IMR-90 (cell line): ENCODE results near the gene COL12A1. TPM values are rescaled to one million over a fixed set of nuclear protein-coding genes. Genes with fewer than 3 reads are reported as not detected.

Experiments used
- ATAC-seq: fragments of 200-7000 bp; cut with Tn5 transposase; 2 replicates; pipeline ENCODE4 v1.9.1; 2020; ENCODE audit warnings: low read depth, mild to moderate bottlenecking, moderate library complexity
- BruUV-seq: library from RNA; stranded (reverse); fragments of 400-500 nt; replicated peaks from 2 replicates; lab custom pipeline; 2021; lab: Mats Ljungman, UMichigan
- CTCF ChIA-PET: fragments of 300-600 bp; formaldehyde crosslinking; extraction: SDS; loops from one replicate; lab custom pipeline; 2021; ENCODE audit warnings: antibody characterized with exemption; lab: Yijun Ruan, JAX
- POLR2A ChIA-PET: fragments of 300-600 bp; sonication (Branson Sonifier 250); formaldehyde crosslinking; loops from one replicate; lab custom pipeline; 2022; ENCODE audit warnings: antibody characterized with exemption; ENCODE audit not compliant: unreplicated experiment; lab: Charles Lee
- DNase-seq: peaks from one replicate; pipeline ENCODE4 v3.0.0; 2013
- H2AFZ ChIP-seq: replicated peaks from 2 replicates; pipeline ENCODE3; 2013; ENCODE audit warnings: low read length, mild to moderate bottlenecking; ENCODE audit not compliant: poor library complexity
- H2AK5ac ChIP-seq: 2 replicates; pipeline ENCODE4 v1.6.1; 2013; ENCODE audit warnings: low read depth, low read length, inconsistent platforms
- H2AK9ac ChIP-seq: replicated peaks from 2 replicates; pipeline ENCODE3; 2013; ENCODE audit warnings: mild to moderate bottlenecking, low read depth, low read length, moderate library complexity; ENCODE audit not compliant: poor library complexity
- H2BK120ac ChIP-seq: 2 replicates; pipeline ENCODE4 v1.6.1; 2013; ENCODE audit warnings: low read depth, low read length, inconsistent platforms
- H2BK15ac ChIP-seq: 3 replicates; pipeline ENCODE4 v1.6.1; 2013; ENCODE audit warnings: low read depth, low read length, inconsistent platforms
- H2BK20ac ChIP-seq: 2 replicates; pipeline ENCODE4 v1.6.1; 2013; ENCODE audit warnings: low read depth, mild to moderate bottlenecking, inconsistent platforms, low read length, moderate library complexity
- H2BK5ac ChIP-seq: 2 replicates; pipeline ENCODE4 v1.6.1; 2013; ENCODE audit warnings: mild to moderate bottlenecking, low read depth, low read length, inconsistent platforms; ENCODE audit not compliant: poor library complexity, severe bottlenecking
- H3K14ac ChIP-seq: replicated peaks from 2 replicates; pipeline ENCODE4 v1.6.1; 2013; ENCODE audit warnings: low read depth, low read length, inconsistent platforms
- H3K18ac ChIP-seq: 2 replicates; pipeline ENCODE4 v1.6.1; 2013; ENCODE audit warnings: low read depth, low read length, control low read depth
- H3K23ac ChIP-seq: 2 replicates; pipeline ENCODE4 v1.6.1; 2013; ENCODE audit warnings: low read depth, low read length, inconsistent platforms
- H3K27ac ChIP-seq: 2 replicates; pipeline ENCODE4 v1.5.1; 2013; ENCODE audit warnings: mild to moderate bottlenecking, control low read depth, low read length; ENCODE audit not compliant: insufficient read depth
- H3K27me3 ChIP-seq: 2 replicates; pipeline ENCODE4 v1.6.1; 2013; ENCODE audit warnings: low read length; ENCODE audit not compliant: control insufficient read depth, insufficient read depth
- H3K36me3 ChIP-seq: 2 replicates; pipeline ENCODE4 v1.6.1; 2013; ENCODE audit warnings: low read length, mixed read lengths; ENCODE audit not compliant: control insufficient read depth, insufficient read depth
- H3K4ac ChIP-seq: 2 replicates; pipeline ENCODE4 v1.6.1; 2013; ENCODE audit warnings: low read depth, low read length, inconsistent platforms
- H3K4me1 ChIP-seq: 2 replicates; pipeline ENCODE4 v1.6.1; 2013; ENCODE audit warnings: low read length, mixed read lengths; ENCODE audit not compliant: control insufficient read depth, insufficient read depth
- H3K4me2 ChIP-seq: 2 replicates; pipeline ENCODE4 v1.6.1; 2013; ENCODE audit warnings: low read depth, mild to moderate bottlenecking, control low read depth, low read length, moderate library complexity
- H3K4me3 ChIP-seq: 2 replicates; pipeline ENCODE4 v1.5.1; 2013; ENCODE audit warnings: low read depth, mild to moderate bottlenecking, control low read depth, low read length, moderate library complexity; ENCODE audit not compliant: insufficient read depth
- H3K56ac ChIP-seq: 2 replicates; pipeline ENCODE4 v1.6.1; 2013; ENCODE audit warnings: low read length, inconsistent platforms; ENCODE audit not compliant: insufficient read depth; ENCODE audit errors: extremely low read depth
- H3K79me1 ChIP-seq, 2 experiments: 2 replicates each; pipeline ENCODE4 v1.6.1; 2013; ENCODE audit warnings: low read length in 2 of 2, inconsistent platforms in 1 of 2, low read depth in 1 of 2
- H3K9ac ChIP-seq: 2 replicates; pipeline ENCODE4 v1.6.1; 2013; ENCODE audit warnings: low read depth, low read length, control low read depth
- H3K9me1 ChIP-seq: 2 replicates; pipeline ENCODE4 v1.6.1; 2013; ENCODE audit warnings: low read length, inconsistent platforms; ENCODE audit not compliant: insufficient read depth
- H3K9me3 ChIP-seq: 2 replicates; pipeline ENCODE4 v1.6.1; 2013; ENCODE audit warnings: low read length; ENCODE audit not compliant: control insufficient read depth, insufficient read depth
- H4K20me1 ChIP-seq: 2 replicates; pipeline ENCODE4 v1.6.1; 2013; ENCODE audit warnings: low read length, inconsistent platforms; ENCODE audit not compliant: insufficient read depth
- H4K5ac ChIP-seq: 2 replicates; pipeline ENCODE4 v1.6.1; 2013; ENCODE audit warnings: mild to moderate bottlenecking, low read depth, low read length, control low read depth
- H4K8ac ChIP-seq, 2 experiments: 2 replicates each; pipeline ENCODE4 v1.6.1; 2013; ENCODE audit warnings: low read depth in 2 of 2, low read length in 2 of 2, control low read depth in 1 of 2, inconsistent platforms in 1 of 2
- H4K91ac ChIP-seq: 2 replicates; pipeline ENCODE4 v1.6.1; 2013; ENCODE audit warnings: low read depth, low read length, inconsistent platforms; ENCODE audit not compliant: insufficient read depth
- MAFK ChIP-seq: IDR thresholded peaks from 2 replicates; pipeline ENCODE4 v1.6.1; 2012; ENCODE audit warnings: low read depth, low read length, improper control_type of control experiment
- RFX5 ChIP-seq: IDR thresholded peaks from 2 replicates; pipeline ENCODE4 v1.8.0; 2012; ENCODE audit warnings: low read depth, mild to moderate bottlenecking, low read length, moderate library complexity
- WGBS, 2 experiments: methylation state at CpG; one replicate each; pipeline versions ENCODE4 v1.1.5 to v1.1.7; 2013; ENCODE audit warnings: missing lambda C conversion rate in 2 of 2; ENCODE audit not compliant: insufficient read length in 1 of 2; ENCODE audit errors: extremely low coverage in 2 of 2; 5-methylcytosine and 5-hydroxymethylcytosine counted together
- dilution Hi-C: fragments of 300-500 bp; cut with HindIII; formaldehyde crosslinking; loops from one replicate; pipeline ENCODE4 v1.14.3; 2018; ENCODE audit warnings: low sequenced_read_pairs; ENCODE audit not compliant: unreplicated experiment
- in situ Hi-C: fragments of 300-500 bp; cut with MboI; formaldehyde crosslinking; loops from 3 replicates; pipeline ENCODE4 v1.14.3; 2019; ENCODE audit warnings: low sequenced_read_pairs, inconsistent platforms, mixed read lengths
- intact Hi-C: fragments of 100-400 bp; cut with micrococcal nuclease; formaldehyde crosslinking; loops from 2 replicates; pipeline ENCODE4 v1.10.0; 2022
- polyA plus RNA-seq, 3 experiments: library from polyadenylated mRNA; depleted of rRNA; stranded (reverse); fragments of >200 nt; gene quantifications; 2 replicates each; pipeline ENCODE4 v1.2.3, GENCODE V29; 2012; ENCODE audit warnings: low replicate concordance in 1 of 3
- total RNA-seq: library from RNA; depleted of rRNA; stranded (reverse); fragments of >200 nt; gene quantifications from 2 replicates; pipeline ENCODE4 v1.2.3, GENCODE V29; 2012

COL12A1 gene
- total and polyA plus RNA-seq, 2 of the 4 experiments (the other 2 are of a cell fraction) = 350 to 452 TPM

GRCh38 chr6:75142721-75143120, 63.1 kb downstream of the COL12A1 start:
- H4K20me1 ChIP-seq = peaks cover 7% of the 10 kb centered on the region; the same call in 1 of the 2 replicates
- no CpG with 5 or more reads among the region's 2 CpGs for WGBS, 2 experiments
- dilution Hi-C loops (no loop called here), intact Hi-C loops (loop anchor here (5.0 kb wide), 1 partner anchor 35 kb away; no protein-coding TSS in a partner anchor), in situ Hi-C loops (no loop called here)
- peaks cover 12% of the 10 kb centered on the region; the same call in 1 of the 2 replicates for H3K4me1 ChIP-seq
- no peaks in the 10 kb centered on the region for H3K9me3 ChIP-seq
- H3K27ac ChIP-seq = peak overlapping the region; percentile 46; the same call in 1 of the 2 replicates
- no peak overlapping the region for H2BK120ac ChIP-seq
- H3K4ac ChIP-seq = peak overlapping the region; percentile 70; the same call in 1 of the 2 replicates
- H3K9ac ChIP-seq = peak overlapping the region; percentile 11; the same call in 1 of the 2 replicates
- BruUV-seq = no TSS peak
- peak overlapping the region; percentile 29; the same call in 1 of the 2 replicates for H2AK5ac ChIP-seq
- H3K56ac ChIP-seq = no peak overlapping the region
- peak overlapping the region; percentile 83 for H2BK5ac ChIP-seq
- peak overlapping the region; percentile 54 for H3K14ac ChIP-seq
- no peaks in the 10 kb centered on the region for H3K27me3 ChIP-seq
- 0 out of 2 replicates have a peak overlapping the region, but pooled peaks have one; percentile 38 for H4K91ac ChIP-seq
- peaks cover 19% of the 10 kb centered on the region for H3K9me1 ChIP-seq
- POLR2A ChIA-PET = no interaction called here
- peaks cover 35 to 72% of the 10 kb centered on the region in 2 experiments for H3K79me1 ChIP-seq
- no peak for TF ChIP-seq MAFK
- TF ChIP-seq RFX5 = no peak
- H3K36me3 ChIP-seq = peaks cover 66% of the 10 kb centered on the region
- CTCF ChIA-PET = interaction anchor here (0.7 kb wide), 1 partner anchor 94 kb away, joined by 3 read pairs; no protein-coding TSS in a partner anchor
- 0 out of 2 replicates have a peak overlapping the region, but pooled peaks have one; percentile 39 for H2BK20ac ChIP-seq
- peak overlapping the region; percentile 59; the same call in 1 of the 2 replicates for H3K4me2 ChIP-seq
- no peak overlapping the region for H3K4me3 ChIP-seq
- H4K8ac ChIP-seq = peak overlapping the region in 1 of 2 experiments; percentile 66; a peak in 2 of 4 replicates
- DNase-seq (no peak), ATAC-seq (no peak)
- H2AFZ ChIP-seq = no peak overlapping the region
- peak overlapping the region; percentile 86; the same call in 1 of the 2 replicates for H3K18ac ChIP-seq
- no peak overlapping the region for H2BK15ac ChIP-seq
- peak overlapping the region; percentile 74; the same call in 1 of the 2 replicates for H4K5ac ChIP-seq
- no peak overlapping the region for H2AK9ac ChIP-seq
- peak overlapping the region; percentile 85; the same call in 1 of the 2 replicates for H3K23ac ChIP-seq
